GM12801 (cell line): ENCODE measurements around the gene CD244.

Source experiments
- TF ChIP-seq, protein P1 (sequence below): IDR thresholded peaks from one replicate; pipeline ENCODE4 v1.5.1; 2011; ENCODE audit warnings: control low read depth; ENCODE audit not compliant: insufficient read length; ENCODE audit errors: extremely low read depth

The CD244 gene

DNA sequence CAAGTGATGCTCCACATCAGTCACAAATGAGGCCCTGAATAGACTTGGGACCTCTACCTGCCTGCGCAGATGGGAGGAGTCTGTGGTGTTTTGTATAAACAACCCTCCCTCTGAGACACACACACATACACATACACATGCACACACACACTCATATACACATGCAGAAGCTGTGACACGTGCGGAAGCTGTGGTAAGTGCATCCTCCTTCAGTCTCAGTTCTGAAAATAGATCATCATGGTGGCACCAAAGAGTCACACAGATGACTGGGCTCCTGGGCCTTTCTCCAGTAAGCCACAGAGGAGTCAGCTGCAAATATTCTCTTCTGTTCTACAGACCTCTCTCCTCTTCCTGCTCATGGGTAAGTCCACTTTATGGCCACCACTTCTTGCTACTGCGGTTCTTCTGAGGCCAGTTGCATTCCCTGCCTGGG is 66.7 kb downstream of the CD244 start, which contains the start of gene LY9:
LY9 (plus strand) TSS at position 224 of the 433 bp plus-strand sequence; CDS start at position 238, 14 bp downstream.
- TF ChIP-seq, protein P1, sequence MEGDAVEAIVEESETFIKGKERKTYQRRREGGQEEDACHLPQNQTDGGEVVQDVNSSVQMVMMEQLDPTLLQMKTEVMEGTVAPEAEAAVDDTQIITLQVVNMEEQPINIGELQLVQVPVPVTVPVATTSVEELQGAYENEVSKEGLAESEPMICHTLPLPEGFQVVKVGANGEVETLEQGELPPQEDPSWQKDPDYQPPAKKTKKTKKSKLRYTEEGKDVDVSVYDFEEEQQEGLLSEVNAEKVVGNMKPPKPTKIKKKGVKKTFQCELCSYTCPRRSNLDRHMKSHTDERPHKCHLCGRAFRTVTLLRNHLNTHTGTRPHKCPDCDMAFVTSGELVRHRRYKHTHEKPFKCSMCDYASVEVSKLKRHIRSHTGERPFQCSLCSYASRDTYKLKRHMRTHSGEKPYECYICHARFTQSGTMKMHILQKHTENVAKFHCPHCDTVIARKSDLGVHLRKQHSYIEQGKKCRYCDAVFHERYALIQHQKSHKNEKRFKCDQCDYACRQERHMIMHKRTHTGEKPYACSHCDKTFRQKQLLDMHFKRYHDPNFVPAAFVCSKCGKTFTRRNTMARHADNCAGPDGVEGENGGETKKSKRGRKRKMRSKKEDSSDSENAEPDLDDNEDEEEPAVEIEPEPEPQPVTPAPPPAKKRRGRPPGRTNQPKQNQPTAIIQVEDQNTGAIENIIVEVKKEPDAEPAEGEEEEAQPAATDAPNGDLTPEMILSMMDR: no peak

DNA sequence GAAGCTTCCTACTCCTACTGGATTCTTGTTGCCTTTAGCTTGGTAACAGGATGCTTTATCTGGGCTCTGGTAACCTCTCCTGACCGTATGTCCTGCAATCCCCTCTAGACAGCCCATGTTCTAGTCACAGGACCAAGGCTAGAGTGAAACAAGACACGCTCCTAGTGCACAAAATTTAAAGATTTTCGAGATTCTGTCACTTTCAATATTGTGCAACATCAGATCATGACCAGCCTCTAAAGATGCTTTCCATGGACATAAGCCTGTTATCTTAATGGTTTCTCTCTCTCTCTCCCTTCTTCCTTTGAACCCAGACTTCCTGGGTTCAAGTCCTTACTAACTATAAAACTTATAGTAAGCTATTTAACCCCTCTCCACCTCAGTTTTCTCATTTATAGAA is 68.3 kb downstream of the CD244 start:
- TF ChIP-seq, protein P1: no peak

DNA sequence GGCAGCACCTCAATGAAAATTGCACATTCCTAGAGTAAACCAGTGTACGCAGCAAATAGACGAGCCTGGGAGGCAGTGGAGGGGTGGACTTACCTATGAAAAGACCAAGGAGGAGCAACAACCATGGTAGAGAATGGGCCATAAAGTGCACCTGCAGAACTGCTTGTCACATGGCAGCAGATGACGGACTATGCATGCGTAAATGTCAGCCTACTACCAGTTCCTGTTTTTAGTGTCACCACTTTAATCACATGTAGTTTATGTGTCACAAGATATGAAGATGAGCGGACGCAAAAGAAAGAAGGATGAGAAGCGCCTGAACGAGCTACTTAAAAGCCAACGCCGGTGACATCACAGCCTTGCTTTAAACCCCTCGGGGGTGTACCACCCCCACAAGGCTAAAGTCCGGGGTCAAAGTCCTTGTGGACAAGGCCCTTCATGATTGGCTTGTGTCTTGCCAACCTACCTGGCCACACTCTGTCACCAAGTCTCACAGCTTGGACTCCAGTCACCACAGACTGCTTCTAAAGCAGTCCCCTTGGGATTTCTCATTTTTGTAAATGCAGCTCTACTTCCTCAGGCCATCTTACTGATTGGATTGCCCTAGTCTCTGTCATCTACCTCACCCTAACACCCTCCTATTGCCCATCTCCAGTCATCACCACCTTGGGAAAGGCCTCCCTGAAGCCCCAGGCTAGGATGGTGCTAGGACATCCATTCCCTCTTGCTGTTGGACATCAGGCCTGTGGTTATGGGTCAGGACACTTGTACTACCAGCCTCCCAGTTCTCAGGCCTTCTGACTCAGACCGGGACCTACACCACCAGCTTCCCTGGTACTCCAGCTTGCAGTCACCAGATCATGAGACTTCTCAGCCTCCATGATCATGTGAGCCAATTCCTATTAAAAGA is 72.7 kb downstream of the CD244 start:
- TF ChIP-seq, protein P1: no peak

DNA sequence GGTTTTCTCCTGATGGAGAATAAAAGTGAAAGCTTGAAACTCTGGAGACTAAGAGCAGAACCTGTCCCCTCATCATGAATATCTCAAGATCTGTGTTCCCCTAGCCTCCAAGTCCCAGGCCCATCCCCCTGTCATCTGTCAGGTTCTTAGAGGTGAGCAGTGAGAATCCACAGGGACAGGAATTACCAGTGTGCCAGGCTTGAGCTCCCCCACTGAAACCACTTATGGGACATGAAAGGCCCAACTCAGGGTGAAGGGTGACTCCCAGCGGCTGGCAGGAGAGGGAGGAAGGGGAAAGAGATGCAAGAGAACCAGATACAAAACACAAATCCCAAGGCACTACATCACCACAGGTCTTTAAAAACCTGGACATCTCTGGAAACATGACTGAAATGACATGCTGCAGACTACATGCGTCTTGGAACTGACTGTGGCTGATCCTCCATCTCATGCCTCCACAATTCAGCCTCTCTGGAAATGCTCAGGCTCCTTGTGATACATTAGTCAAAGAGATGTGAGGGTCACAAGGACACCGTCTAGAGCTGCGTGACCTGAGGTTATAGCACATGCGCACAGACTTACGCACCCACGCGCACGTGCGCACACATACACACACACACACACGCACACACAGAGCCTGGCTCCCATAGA is 73.5 kb downstream of the CD244 start:
- TF ChIP-seq, protein P1: no peak

DNA sequence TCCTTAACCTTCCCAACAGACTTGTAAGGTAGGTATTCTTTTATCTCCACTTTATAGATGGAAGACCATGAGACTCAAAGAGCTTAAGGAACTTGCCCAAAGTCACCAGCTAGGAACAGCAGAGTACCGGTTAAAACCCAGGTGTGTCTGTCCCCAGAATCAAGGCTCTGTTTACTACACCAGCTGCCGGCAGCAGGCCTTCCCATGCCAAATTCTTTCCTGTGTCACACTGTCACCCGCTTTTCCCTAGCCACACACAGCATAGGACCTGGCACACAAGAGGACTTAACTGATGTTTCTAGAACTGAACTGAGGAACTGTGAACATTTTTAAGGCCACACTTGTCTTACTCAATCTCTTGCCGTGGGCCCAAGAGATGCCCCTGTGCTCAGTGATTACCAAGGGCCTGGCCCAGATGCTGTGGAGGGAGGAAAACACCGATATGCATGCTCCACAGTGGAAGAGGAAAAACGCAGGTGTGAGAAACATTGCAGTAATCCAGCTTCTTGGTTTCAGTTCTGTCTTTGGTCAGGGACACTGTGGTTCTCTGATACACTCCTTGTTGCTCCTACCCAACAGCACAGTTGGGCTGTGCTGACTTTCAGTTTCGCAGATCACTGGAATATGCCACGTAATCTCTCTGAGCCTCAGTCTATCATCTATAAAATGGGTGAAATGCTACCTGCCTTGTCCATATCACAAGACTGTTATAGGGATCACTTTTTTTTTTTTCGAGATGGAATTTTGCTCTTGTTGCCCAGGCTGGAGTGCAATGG is 80.6 kb downstream of the CD244 start:
- TF ChIP-seq, protein P1: no peak

DNA sequence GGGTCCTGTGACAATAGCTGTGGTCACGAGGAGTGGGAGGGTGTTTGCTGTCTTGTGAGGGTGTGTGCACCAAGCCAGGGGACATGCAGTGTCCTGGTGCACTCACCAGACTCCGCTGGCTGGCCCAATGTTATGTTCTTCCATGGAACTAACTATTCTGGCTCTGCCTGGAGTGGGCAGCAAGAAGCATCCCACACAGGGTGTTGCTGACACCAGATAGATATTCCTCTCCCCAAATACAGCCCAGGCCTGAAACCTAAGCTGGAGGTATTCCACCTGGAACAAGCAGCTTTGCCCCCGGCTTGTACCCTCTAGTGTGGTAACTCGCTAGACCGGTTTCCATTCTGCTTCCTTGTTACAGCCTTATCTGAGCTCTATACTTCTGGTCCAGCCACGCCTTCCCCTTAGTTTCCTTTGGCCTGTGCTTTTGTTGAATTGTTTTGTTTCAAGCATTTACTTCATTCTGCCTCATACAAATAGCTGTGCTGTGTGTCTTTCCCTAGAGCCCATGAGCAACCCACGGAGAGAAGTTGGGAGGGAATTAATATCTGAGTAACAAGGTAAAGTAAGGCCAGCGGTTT is 81.4 kb downstream of the CD244 start:
- TF ChIP-seq, protein P1: no peak
